HL-60 (cell line): Measurements from ENCODE around the gene MNAT1.
A peak's percentile ranks its signal among the peaks of the same experiment; 100 is the strongest.

ENCODE experiments used
- DNase-seq, 2 experiments: peaks; one replicate each; pipeline ENCODE4 v3.0.0-alpha.2; 2010 to 2020; ENCODE audit warnings: low read depth in 1 of 2, low spot score in 1 of 2
- H3K27ac ChIP-seq: fragments of 250-450 bp; sonication (Bioruptor Pico); replicated peaks from 2 replicates; pipeline ENCODE4 v1.5.1; 2020; ENCODE audit warnings: mild to moderate bottlenecking, moderate library complexity
- H3K27me3 ChIP-seq: fragments of 250-450 bp; sonication (Bioruptor Pico); 2 replicates; pipeline ENCODE4 v1.5.1; 2021; ENCODE audit warnings: mild to moderate bottlenecking, moderate library complexity; ENCODE audit not compliant: insufficient read depth, poor library complexity, severe bottlenecking
- H3K4me3 ChIP-seq: replicated peaks from 2 replicates; pipeline ENCODE4 v1.5.1; 2011; ENCODE audit warnings: mild to moderate bottlenecking, control low read depth, low read length; ENCODE audit not compliant: insufficient read depth
- GABPA ChIP-seq: IDR thresholded peaks from 2 replicates; pipeline ENCODE4 v1.6.1; 2012; ENCODE audit warnings: low read depth
- POLR2AphosphoS5 ChIP-seq: IDR thresholded peaks from 2 replicates; pipeline ENCODE4 v1.6.1; 2012; ENCODE audit warnings: low read depth
- SPI1 ChIP-seq: IDR thresholded peaks from 2 replicates; pipeline ENCODE4 v1.6.1; 2012; ENCODE audit warnings: low read depth, mild to moderate bottlenecking, borderline replicate concordance
- TF ChIP-seq, protein P1 (sequence below): IDR thresholded peaks from one replicate; pipeline ENCODE4 v1.5.1; 2011; ENCODE audit warnings: low read length, control low read depth, inconsistent platforms; ENCODE audit not compliant: insufficient read depth
- TF ChIP-seq, protein P2 (sequence below): IDR thresholded peaks from 2 replicates; pipeline ENCODE4 v1.6.1; 2012; ENCODE audit warnings: low read depth; ENCODE audit not compliant: insufficient replicate concordance

Gene MNAT1

DNA sequence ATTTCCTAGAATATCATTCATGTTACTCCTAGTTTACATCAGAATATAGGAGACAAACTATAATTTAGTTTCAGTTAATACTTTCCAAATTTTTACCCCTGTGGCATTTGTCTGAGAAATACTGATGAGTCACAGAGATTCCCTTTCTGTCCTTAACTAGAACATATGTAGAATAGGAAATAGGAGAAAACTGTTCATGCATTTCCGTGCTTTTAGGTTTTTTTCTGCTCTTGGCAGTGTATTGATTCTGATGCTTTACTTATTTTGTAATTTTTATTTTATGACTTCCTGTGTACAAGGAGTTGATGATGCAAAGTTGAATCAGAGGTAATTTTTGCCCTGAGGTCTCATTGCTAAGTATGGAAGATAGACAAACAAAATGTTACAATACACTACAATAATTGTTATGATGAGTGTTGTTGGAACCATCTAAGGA, 23.0 kb downstream of the MNAT1 start:
- TF ChIP-seq, protein P1, sequence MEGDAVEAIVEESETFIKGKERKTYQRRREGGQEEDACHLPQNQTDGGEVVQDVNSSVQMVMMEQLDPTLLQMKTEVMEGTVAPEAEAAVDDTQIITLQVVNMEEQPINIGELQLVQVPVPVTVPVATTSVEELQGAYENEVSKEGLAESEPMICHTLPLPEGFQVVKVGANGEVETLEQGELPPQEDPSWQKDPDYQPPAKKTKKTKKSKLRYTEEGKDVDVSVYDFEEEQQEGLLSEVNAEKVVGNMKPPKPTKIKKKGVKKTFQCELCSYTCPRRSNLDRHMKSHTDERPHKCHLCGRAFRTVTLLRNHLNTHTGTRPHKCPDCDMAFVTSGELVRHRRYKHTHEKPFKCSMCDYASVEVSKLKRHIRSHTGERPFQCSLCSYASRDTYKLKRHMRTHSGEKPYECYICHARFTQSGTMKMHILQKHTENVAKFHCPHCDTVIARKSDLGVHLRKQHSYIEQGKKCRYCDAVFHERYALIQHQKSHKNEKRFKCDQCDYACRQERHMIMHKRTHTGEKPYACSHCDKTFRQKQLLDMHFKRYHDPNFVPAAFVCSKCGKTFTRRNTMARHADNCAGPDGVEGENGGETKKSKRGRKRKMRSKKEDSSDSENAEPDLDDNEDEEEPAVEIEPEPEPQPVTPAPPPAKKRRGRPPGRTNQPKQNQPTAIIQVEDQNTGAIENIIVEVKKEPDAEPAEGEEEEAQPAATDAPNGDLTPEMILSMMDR, result no peak
- TF ChIP-seq, protein P2, sequence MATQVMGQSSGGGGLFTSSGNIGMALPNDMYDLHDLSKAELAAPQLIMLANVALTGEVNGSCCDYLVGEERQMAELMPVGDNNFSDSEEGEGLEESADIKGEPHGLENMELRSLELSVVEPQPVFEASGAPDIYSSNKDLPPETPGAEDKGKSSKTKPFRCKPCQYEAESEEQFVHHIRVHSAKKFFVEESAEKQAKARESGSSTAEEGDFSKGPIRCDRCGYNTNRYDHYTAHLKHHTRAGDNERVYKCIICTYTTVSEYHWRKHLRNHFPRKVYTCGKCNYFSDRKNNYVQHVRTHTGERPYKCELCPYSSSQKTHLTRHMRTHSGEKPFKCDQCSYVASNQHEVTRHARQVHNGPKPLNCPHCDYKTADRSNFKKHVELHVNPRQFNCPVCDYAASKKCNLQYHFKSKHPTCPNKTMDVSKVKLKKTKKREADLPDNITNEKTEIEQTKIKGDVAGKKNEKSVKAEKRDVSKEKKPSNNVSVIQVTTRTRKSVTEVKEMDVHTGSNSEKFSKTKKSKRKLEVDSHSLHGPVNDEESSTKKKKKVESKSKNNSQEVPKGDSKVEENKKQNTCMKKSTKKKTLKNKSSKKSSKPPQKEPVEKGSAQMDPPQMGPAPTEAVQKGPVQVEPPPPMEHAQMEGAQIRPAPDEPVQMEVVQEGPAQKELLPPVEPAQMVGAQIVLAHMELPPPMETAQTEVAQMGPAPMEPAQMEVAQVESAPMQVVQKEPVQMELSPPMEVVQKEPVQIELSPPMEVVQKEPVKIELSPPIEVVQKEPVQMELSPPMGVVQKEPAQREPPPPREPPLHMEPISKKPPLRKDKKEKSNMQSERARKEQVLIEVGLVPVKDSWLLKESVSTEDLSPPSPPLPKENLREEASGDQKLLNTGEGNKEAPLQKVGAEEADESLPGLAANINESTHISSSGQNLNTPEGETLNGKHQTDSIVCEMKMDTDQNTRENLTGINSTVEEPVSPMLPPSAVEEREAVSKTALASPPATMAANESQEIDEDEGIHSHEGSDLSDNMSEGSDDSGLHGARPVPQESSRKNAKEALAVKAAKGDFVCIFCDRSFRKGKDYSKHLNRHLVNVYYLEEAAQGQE, result no peak
- Histone ChIP-seq H3K27me3 (no peaks in the 10 kb centered on the region), H3K4me3 (no peak overlapping the region), H3K27ac (peak overlapping the region; percentile 34)
- DNase-seq, result no peak

DNA sequence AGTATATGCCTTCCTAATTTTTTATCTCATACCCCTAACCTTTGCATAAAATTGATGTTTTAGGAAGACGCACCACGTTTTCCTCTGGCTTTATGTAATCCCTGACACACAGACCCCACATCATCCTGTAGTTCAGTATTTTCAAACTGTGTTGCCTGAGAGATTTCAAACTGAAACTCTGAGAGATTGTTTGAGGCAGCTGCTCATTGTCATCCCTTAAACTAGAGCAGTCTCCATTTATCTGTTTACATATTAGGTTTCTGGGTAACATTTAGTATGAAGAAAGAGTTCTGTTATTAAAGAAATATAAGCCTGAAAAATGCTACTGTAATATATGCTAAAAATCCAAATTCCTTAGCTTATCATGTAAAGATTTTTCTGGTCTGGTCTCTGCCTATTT, 24.3 kb downstream of the MNAT1 start:
- H3K4me3 ChIP-seq, result no peak overlapping the region
- TF ChIP-seq SPI1 (no peak), POLR2AphosphoS5 (no peak), GABPA (no peak)
- TF ChIP-seq, protein P1, result no peak
- TF ChIP-seq, protein P2, result no peak
- no peaks in the 10 kb centered on the region for H3K27me3 ChIP-seq
- peak overlapping the region; percentile 77 for H3K27ac ChIP-seq
- DNase-seq, result no peak

DNA sequence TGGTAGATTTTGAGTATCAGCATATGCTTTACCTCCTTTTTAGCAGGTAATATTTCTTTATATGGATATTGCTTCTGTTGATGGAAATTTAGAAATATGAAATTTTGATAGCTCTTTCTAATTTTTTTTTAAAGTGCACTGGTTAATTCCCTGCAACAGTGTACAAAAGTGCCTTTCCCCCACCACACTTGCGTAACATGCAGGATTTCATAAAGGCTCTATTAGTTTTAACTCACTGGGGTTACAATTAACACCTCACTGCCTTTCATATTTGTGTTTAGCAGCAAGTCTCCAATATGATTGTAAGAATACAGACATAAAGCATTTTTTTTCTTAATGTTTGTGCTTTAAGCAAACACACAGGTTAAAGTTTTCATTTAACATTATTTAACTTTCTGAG, 25.6 kb downstream of the MNAT1 start:
- DNase-seq, result peak in 1 of 2 experiments; percentile 49
- no peaks in the 10 kb centered on the region for H3K27me3 ChIP-seq
- H3K27ac ChIP-seq, result peak overlapping the region; percentile 28; the same call in 1 of the 2 replicates
- H3K4me3 ChIP-seq, result no peak overlapping the region
- TF ChIP-seq, protein P1, result no peak
- TF ChIP-seq, protein P2, result no peak
- no peak for TF ChIP-seq GABPA
- no peak for TF ChIP-seq POLR2AphosphoS5
- no peak for TF ChIP-seq SPI1
